22Rv1 (cell line): Measurements from ENCODE around the gene HHLA2.

Experiments
- H3K27ac ChIP-seq: fragments of 450-650 bp; 2 replicates; pipeline ENCODE4 v1.5.1; 2017
- CTCF ChIP-seq: fragments of 450-650 bp; IDR thresholded peaks from 2 replicates; pipeline ENCODE4 v1.5.1; 2017; ENCODE audit warnings: mild to moderate bottlenecking
- ZFX ChIP-seq: fragments of 450-650 bp; IDR thresholded peaks from 2 replicates; pipeline ENCODE4 v1.6.1; 2017; ENCODE audit warnings: antibody characterized with exemption, borderline replicate concordance

HHLA2 gene

GRCh38 chr3:108292450-108292849 is 3.9 kb upstream of the HHLA2 start:
- H3K27ac ChIP-seq: no peak overlapping the region
- TF ChIP-seq ZFX: no peak
- no peak for TF ChIP-seq CTCF

- H3K27ac ChIP-seq: no peak overlapping the region
- TF ChIP-seq ZFX (no peak), CTCF (no peak)
These were observed 3.4 kb upstream of the HHLA2 start for GRCh38 chr3:108292905-108293328.

- no peak for TF ChIP-seq ZFX
- TF ChIP-seq CTCF: no peak
- no peak overlapping the region for H3K27ac ChIP-seq
These were observed 2.5 kb upstream of the HHLA2 start for GRCh38 chr3:108293858-108294257.

- H3K27ac ChIP-seq: 0 out of 2 replicates have a peak overlapping the region, but pooled peaks have one; percentile 9
- TF ChIP-seq ZFX (no peak), CTCF (no peak)
These were observed 750 bp upstream of the HHLA2 start for GRCh38 chr3:108295421-108296175.

- TF ChIP-seq CTCF: no peak
- no peak for TF ChIP-seq ZFX
- no peak overlapping the region for H3K27ac ChIP-seq
These were observed 1.3 kb downstream of the HHLA2 start for GRCh38 chr3:108297647-108298046.

GRCh38 chr3:108298056-108298455 is 1.7 kb downstream of the HHLA2 start:
- no peak for TF ChIP-seq CTCF
- TF ChIP-seq ZFX: no peak
- H3K27ac ChIP-seq: no peak overlapping the region

- TF ChIP-seq CTCF: no peak
- no peak overlapping the region for H3K27ac ChIP-seq
These were observed 3.9 kb downstream of the HHLA2 start for GRCh38 chr3:108300103-108300849.
